PC-3 (cell line): ENCODE measurements around the gene EIF3D. TPM values are rescaled to one million over a fixed set of nuclear protein-coding genes. Genes with fewer than 3 reads are reported as not detected.

Experiments used
- ATAC-seq: fragments of 200-7000 bp; cut with Tn5 transposase; 2 replicates; pipeline ENCODE4 v1.9.1; 2020; ENCODE audit warnings: mild to moderate bottlenecking, moderate library complexity
- BruUV-seq: library from RNA; stranded (reverse); fragments of 400-500 nt; replicated peaks from 2 replicates; lab custom pipeline; 2021; lab: Mats Ljungman, UMichigan
- CTCF ChIA-PET: fragments of 300-600 bp; sonication (Branson Sonifier 250); formaldehyde crosslinking; loops from one replicate; lab custom pipeline; 2022; ENCODE audit warnings: antibody characterized with exemption; lab: Charles Lee
- POLR2A ChIA-PET: fragments of 300-600 bp; sonication (Branson Sonifier 250); formaldehyde crosslinking; loops from one replicate; lab custom pipeline; 2022; ENCODE audit warnings: antibody characterized with exemption; ENCODE audit not compliant: unreplicated experiment; lab: Charles Lee
- DNase-seq: peaks from one replicate; pipeline ENCODE4 v3.0.0-alpha.2; 2015
- H2AFZ ChIP-seq: fragments of 300-600 bp; sonication (generic); 2 replicates; pipeline ENCODE4 v1.6.0; 2016; ENCODE audit warnings: antibody characterized with exemption, low read length
- H3F3A ChIP-seq: fragments of 300-600 bp; sonication (generic); one replicate; pipeline ENCODE4 v1.6.0; 2017; ENCODE audit warnings: antibody characterized with exemption, low read length, control low read depth, mild to moderate bottlenecking; ENCODE audit not compliant: unreplicated experiment
- H3K27ac ChIP-seq: fragments of 300-600 bp; sonication (generic); 2 replicates; pipeline ENCODE4 v1.5.1; 2016; ENCODE audit warnings: mild to moderate bottlenecking, low read length
- H3K27me3 ChIP-seq: fragments of 300-600 bp; sonication (generic); 2 replicates; pipeline ENCODE4 v1.6.1; 2016; ENCODE audit warnings: low read length, mixed read lengths
- H3K36me3 ChIP-seq: fragments of 300-600 bp; sonication (generic); 2 replicates; pipeline ENCODE4 v1.6.1; 2016; ENCODE audit warnings: low read depth, mixed run types, low read length, mixed read lengths
- H3K4me1 ChIP-seq: fragments of 300-600 bp; sonication (generic); 2 replicates; pipeline ENCODE4 v1.5.1; 2016; ENCODE audit warnings: low read length; ENCODE audit not compliant: insufficient read depth
- H3K4me2 ChIP-seq: fragments of 300-600 bp; sonication (generic); 2 replicates; pipeline ENCODE4 v1.6.0; 2016; ENCODE audit warnings: low read length
- H3K4me3 ChIP-seq: fragments of 300-600 bp; sonication (generic); 2 replicates; pipeline ENCODE4 v1.5.1; 2016; ENCODE audit warnings: mild to moderate bottlenecking, low read length, mixed read lengths
- H3K79me2 ChIP-seq: fragments of 300-600 bp; sonication (generic); 2 replicates; pipeline ENCODE4 v1.6.1; 2017; ENCODE audit warnings: low read length, mixed read lengths
- H3K9ac ChIP-seq: fragments of 300-600 bp; sonication (generic); 2 replicates; pipeline ENCODE4 v1.6.0; 2016; ENCODE audit warnings: mild to moderate bottlenecking, low read length
- H3K9me2 ChIP-seq: fragments of 300-600 bp; sonication (generic); replicated peaks from 2 replicates; pipeline ENCODE4 v1.6.1; 2016; ENCODE audit warnings: mixed run types, low read length, mixed read lengths
- H3K9me3 ChIP-seq: fragments of 300-600 bp; sonication (generic); 2 replicates; pipeline ENCODE4 v1.6.1; 2016; ENCODE audit warnings: low read length, mixed read lengths
- H4K20me1 ChIP-seq: fragments of 300-600 bp; sonication (generic); 2 replicates; pipeline ENCODE4 v1.6.1; 2016; ENCODE audit warnings: low read length, mixed read lengths
- CTCF ChIP-seq: fragments of 300-600 bp; sonication (generic); conservative IDR thresholded peaks from 2 replicates; pipeline ENCODE4 v1.5.1; 2017; ENCODE audit warnings: antibody characterized with exemption, low read depth, mild to moderate bottlenecking, low read length
- EZH2 ChIP-seq: fragments of 300-600 bp; sonication (generic); IDR thresholded peaks from one replicate; pipeline ENCODE4 v1.6.1; 2017; ENCODE audit warnings: antibody characterized with exemption, mild to moderate bottlenecking, low read length; ENCODE audit not compliant: unreplicated experiment
- EZH2phosphoT487 ChIP-seq: fragments of 300-600 bp; sonication (generic); IDR thresholded peaks from 2 replicates; pipeline ENCODE4 v1.6.1; 2018; ENCODE audit warnings: mild to moderate bottlenecking, antibody characterized with exemption, low read length, borderline replicate concordance
- intact Hi-C: fragments of 100-400 bp; cut with micrococcal nuclease; formaldehyde crosslinking; loops from 2 replicates; pipeline ENCODE4 v1.9.0; 2023
- total RNA-seq: library from RNA; depleted of rRNA; stranded (reverse); fragments of >200 nt; gene quantifications from 2 replicates; pipeline ENCODE4 v1.2.3, GENCODE V29; 2014

The EIF3D gene
- total RNA-seq, 1 experiment from 2014 or later, result 247 TPM

- Histone ChIP-seq H2AFZ (no peak overlapping the region), H3K36me3 (no peaks in the 10 kb centered on the region), H3K9me2 (no peaks in the 10 kb centered on the region), H3F3A (no peaks in the 10 kb centered on the region), H3K9ac (no peak overlapping the region), H3K4me2 (no peak overlapping the region), H3K9me3 (no peaks in the 10 kb centered on the region), H4K20me1 (no peaks in the 10 kb centered on the region), H3K27me3 (no peaks in the 10 kb centered on the region), H3K4me3 (no peak overlapping the region), H3K4me1 (peaks cover 16% of the 10 kb centered on the region), H3K79me2 (no peaks in the 10 kb centered on the region), H3K27ac (no peak overlapping the region)
- ChIA-PET CTCF (no interaction called here), POLR2A (no interaction called here)
- intact Hi-C loops, result no loop called here
- no TSS peak for BruUV-seq
- TF ChIP-seq EZH2phosphoT487 (no peak), CTCF (no peak), EZH2 (no peak)
- DNase-seq (no peak), ATAC-seq (no peak)
These were observed 21.9 kb upstream of the EIF3D start for GRCh38 chr22:36550701-36551495.

GRCh38 chr22:36549033-36549432 is 20.1 kb upstream of the EIF3D start:
- Histone ChIP-seq H3K4me3 (no peak overlapping the region), H4K20me1 (no peaks in the 10 kb centered on the region), H3K9ac (no peak overlapping the region), H3K9me3 (no peaks in the 10 kb centered on the region), H3K4me2 (no peak overlapping the region), H3K9me2 (no peaks in the 10 kb centered on the region), H3K79me2 (no peaks in the 10 kb centered on the region), H3K36me3 (no peaks in the 10 kb centered on the region), H3F3A (no peaks in the 10 kb centered on the region), H3K27me3 (no peaks in the 10 kb centered on the region), H3K4me1 (peaks cover 20% of the 10 kb centered on the region), H3K27ac (no peak overlapping the region), H2AFZ (no peak overlapping the region)
- POLR2A ChIA-PET, result no interaction called here
- intact Hi-C loops, result loop anchor here (10.0 kb wide), 1 partner anchor 116 kb away; no protein-coding TSS in a partner anchor
- CTCF ChIA-PET, result no interaction called here
- DNase-seq, result no peak
- no TSS peak for BruUV-seq
- ATAC-seq, result no peak
- TF ChIP-seq CTCF (no peak), EZH2phosphoT487 (no peak), EZH2 (no peak)

GRCh38 chr22:36548606-36549005 is 19.6 kb upstream of the EIF3D start:
- no peaks in the 10 kb centered on the region for H3K27me3 ChIP-seq
- ATAC-seq (no peak), DNase-seq (no peak)
- no peak overlapping the region for H3K4me2 ChIP-seq
- H3K36me3 ChIP-seq, result no peaks in the 10 kb centered on the region
- no peak overlapping the region for H3K27ac ChIP-seq
- no peaks in the 10 kb centered on the region for H3F3A ChIP-seq
- intact Hi-C loops, result loop anchor here (10.0 kb wide), 1 partner anchor 116 kb away; no protein-coding TSS in a partner anchor
- H4K20me1 ChIP-seq, result no peaks in the 10 kb centered on the region
- BruUV-seq, result no TSS peak
- H3K9me2 ChIP-seq, result no peaks in the 10 kb centered on the region
- no peak overlapping the region for H2AFZ ChIP-seq
- H3K4me1 ChIP-seq, result peaks cover 20% of the 10 kb centered on the region
- H3K4me3 ChIP-seq, result no peak overlapping the region
- ChIA-PET CTCF (interaction anchor here (0.6 kb wide), 1 partner anchor 92 kb away, joined by 6 read pairs; no protein-coding TSS in a partner anchor), POLR2A (no interaction called here)
- H3K79me2 ChIP-seq, result no peaks in the 10 kb centered on the region
- no peak for TF ChIP-seq EZH2phosphoT487
- TF ChIP-seq CTCF, result no peak
- TF ChIP-seq EZH2, result no peak
- no peak overlapping the region for H3K9ac ChIP-seq
- no peaks in the 10 kb centered on the region for H3K9me3 ChIP-seq
